Lower leg skin (tissue), 4 donors: ENCODE data around the gene RBM17. TPM values are rescaled to one million over a fixed set of nuclear protein-coding genes. Genes with fewer than 3 reads are reported as not detected.

Experiments
- DNase-seq, 2 donors: peaks; one replicate each; pipeline ENCODE4 v3.0.0-alpha.2; 2019; ENCODE audit warnings: low spot score in 2 of 2
- H3K4me3 ChIP-seq: fragments of 200-600 bp; sonication (generic); 2 replicates; pipeline ENCODE4 v1.5.1; 2017; ENCODE audit warnings: mild to moderate bottlenecking, low read depth; ENCODE audit not compliant: poor library complexity, severe bottlenecking
- CTCF ChIP-seq, 3 donors: fragments of 450-650 bp; IDR thresholded peaks; one replicate each; pipeline ENCODE4 v1.5.1; 2016; ENCODE audit warnings: antibody characterized with exemption in 3 of 3, mild to moderate bottlenecking in 3 of 3, moderate library complexity in 2 of 3
- POLR2A ChIP-seq, 2 donors: fragments of 450-650 bp; IDR thresholded peaks; one replicate each; pipeline ENCODE4 v1.6.1; 2016 to 2017; ENCODE audit warnings: antibody characterized with exemption in 2 of 2, mild to moderate bottlenecking in 1 of 2, moderate library complexity in 1 of 2
- WGBS, 2 donors: methylation state at CpG; one replicate each; pipeline ENCODE4 v1.1.5; 2018; 5-methylcytosine and 5-hydroxymethylcytosine counted together
- intact Hi-C: fragments of 100-400 bp; cut with DNase I; formaldehyde crosslinking; loops from one replicate; pipeline ENCODE4 v1.15.0; 2023; ENCODE audit warnings: low total_unique reads
- total RNA-seq, 4 donors: library from RNA; depleted of rRNA; stranded (reverse); fragments of >200 nt; gene quantifications; one replicate each; pipeline ENCODE4 v1.1.0, GENCODE V29; 2016

RBM17 gene
- total RNA-seq, 4 donors from 2014 or later: 38.8 to 63.6 (median 40.4) TPM

GRCh38 chr10:6114299-6114698, 25.5 kb downstream of the RBM17 start:
- TF ChIP-seq CTCF (IDR thresholded peaks at IDR 0.05) (no peak), POLR2A (IDR thresholded peaks at IDR 0.05) (no peak)
- 89 to 93% methylated on average over 4 of the region's 4 CpGs for WGBS, 2 donors
- intact Hi-C loops: loop anchor here (10.0 kb wide), 1 partner anchor 91 kb away; the partner anchor contains the start of gene PFKFB3
- H3K4me3 ChIP-seq: no peak overlapping the region
- no peak for DNase-seq

GRCh38 chr10:6114805-6115341, 26.0 kb downstream of the RBM17 start:
- no peak for DNase-seq
- WGBS, 2 donors: 43 to 63% methylated on average over 4 of the region's 4 CpGs
- TF ChIP-seq CTCF (IDR thresholded peaks at IDR 0.05): no peak
- intact Hi-C loops: loop anchor here (10.0 kb wide), 1 partner anchor 90 kb away; the partner anchor contains the start of gene PFKFB3
- no peak overlapping the region for H3K4me3 ChIP-seq

GRCh38 chr10:6115411-6115810, 26.6 kb downstream of the RBM17 start:
- TF ChIP-seq POLR2A (IDR thresholded peaks at IDR 0.05) (no peak), CTCF (IDR thresholded peaks at IDR 0.05) (no peak)
- H3K4me3 ChIP-seq: no peak overlapping the region
- DNase-seq: no peak
- WGBS, 2 donors: 86 to 90% methylated on average over 4 of the region's 4 CpGs
- intact Hi-C loops: loop anchor here (10.0 kb wide), 1 partner anchor 89 kb away; the partner anchor contains the start of gene PFKFB3

- no peak for TF ChIP-seq POLR2A (IDR thresholded peaks at IDR 0.05)
- no peak for TF ChIP-seq CTCF (IDR thresholded peaks at IDR 0.05)
- no peak for DNase-seq
- H3K4me3 ChIP-seq: no peak overlapping the region
- intact Hi-C loops: loop anchor here (10.0 kb wide), 1 partner anchor 89 kb away; the partner anchor contains the start of gene PFKFB3
- 78% methylated on average over 3 of the region's 3 CpGs for WGBS, 2 donors
These were observed 27.1 kb downstream of the RBM17 start for GRCh38 chr10:6115824-6116350.

DNA sequence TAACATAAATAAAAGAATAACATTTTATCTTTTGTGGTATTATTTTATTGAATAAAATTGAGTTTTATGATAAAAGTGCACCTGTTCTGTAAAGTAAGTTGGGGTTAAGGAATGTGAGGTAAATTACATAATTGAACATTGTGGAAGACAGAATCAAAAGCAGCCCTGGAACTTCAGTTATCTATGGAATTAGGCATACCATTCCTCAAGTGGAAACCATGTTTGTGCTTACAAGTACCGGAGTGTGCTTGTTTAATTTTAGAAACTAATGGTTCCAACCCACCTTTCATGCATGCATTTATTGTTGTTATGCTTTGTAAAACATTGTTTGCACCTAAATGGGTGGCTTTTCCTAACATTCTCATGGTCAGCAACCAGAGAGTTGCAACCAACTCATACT, 28.0 kb downstream of the RBM17 start:
- no peak overlapping the region for H3K4me3 ChIP-seq
- no peak for DNase-seq
- TF ChIP-seq CTCF (IDR thresholded peaks at IDR 0.05) (no peak), POLR2A (IDR thresholded peaks at IDR 0.05) (no peak)
- 91 to 94% methylated on average over 1 of the region's 1 CpG for WGBS, 2 donors
- intact Hi-C loops: loop anchor here (10.0 kb wide), 1 partner anchor 88 kb away; the partner anchor contains the start of gene PFKFB3
